Activated CD8-positive, alpha-beta memory T cell treated with anti-CD3 and anti-CD28 coated beads for 4 hours (primary cell): ENCODE results near the gene ZG16B.

Source experiments
- DNase-seq, 2 donors: peaks; one replicate each; pipeline ENCODE4 v3.0.0-alpha.2; 2020; ENCODE audit warnings: low read depth in 2 of 2

Gene ZG16B

DNA sequence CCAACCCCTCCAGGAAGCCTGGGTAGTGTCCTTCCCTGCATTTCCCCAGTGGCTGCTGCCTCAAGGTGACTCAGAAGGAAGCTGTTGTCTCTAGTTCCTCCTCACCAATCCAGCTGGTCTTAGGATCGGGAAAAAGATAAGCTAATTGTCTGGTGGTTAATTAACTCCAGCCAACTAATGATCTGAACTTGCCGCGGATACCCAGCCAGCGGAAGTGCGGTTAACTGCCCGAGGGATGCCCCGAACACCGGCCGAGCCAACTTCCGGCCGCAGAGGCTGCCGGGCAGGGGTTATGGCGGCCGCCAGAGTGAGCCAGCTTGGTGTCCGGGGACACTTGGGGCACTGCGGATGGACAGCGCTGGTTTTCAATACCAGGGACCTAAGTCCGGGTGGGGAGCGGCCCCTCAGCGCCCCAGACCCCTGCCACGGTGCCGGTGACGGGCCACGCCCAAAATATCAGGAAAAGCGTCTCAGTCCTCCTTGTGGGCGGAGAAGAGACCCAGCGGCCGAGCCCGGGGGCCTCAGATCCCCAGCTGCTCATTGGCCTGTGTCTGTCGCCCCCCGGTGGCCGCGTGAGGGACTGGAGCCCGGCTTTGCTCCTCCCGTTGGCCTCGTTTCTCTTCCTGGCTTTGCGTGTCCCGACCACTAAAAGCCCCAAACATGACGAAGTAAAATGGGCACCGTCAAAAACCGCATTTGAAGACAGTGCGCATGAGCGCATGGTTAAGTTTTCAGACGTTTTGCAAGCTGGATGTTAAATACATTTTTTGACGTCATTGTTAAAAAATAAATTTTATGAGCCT lies 38.1 kb downstream of the ZG16B start:
- DNase-seq: peak; percentile 86 to 90

- DNase-seq: no peak
Measured at GRCh38 chr16:2871926-2872325, 41.8 kb downstream of the ZG16B start.

- DNase-seq: no peak
Measured at GRCh38 chr16:2874032-2874911, 44.2 kb downstream of the ZG16B start.

DNA sequence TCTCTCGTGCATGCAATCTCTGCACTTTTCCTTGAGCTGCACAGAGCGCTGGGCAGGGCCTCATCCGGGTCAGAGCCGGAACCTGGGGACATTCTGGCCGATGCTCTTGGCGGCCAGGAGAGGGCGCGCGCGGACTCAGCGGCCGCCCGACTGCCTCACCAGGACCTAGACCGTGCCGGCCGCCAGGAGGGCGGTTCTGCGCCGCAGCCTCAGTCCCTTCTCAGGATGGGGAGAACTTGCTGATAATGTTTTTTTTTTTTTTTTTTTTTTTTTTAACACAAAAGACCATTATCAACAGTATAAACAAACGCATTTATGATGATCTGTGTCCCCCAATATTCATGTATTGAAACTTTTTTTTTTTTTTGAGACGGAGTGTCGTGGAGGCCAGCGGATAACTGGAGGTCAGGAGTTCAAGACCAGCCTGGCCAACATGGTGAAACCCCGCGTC lies 44.8 kb downstream of the ZG16B start:
- peak in 1 of 2 donors; percentile 28 for DNase-seq

DNA sequence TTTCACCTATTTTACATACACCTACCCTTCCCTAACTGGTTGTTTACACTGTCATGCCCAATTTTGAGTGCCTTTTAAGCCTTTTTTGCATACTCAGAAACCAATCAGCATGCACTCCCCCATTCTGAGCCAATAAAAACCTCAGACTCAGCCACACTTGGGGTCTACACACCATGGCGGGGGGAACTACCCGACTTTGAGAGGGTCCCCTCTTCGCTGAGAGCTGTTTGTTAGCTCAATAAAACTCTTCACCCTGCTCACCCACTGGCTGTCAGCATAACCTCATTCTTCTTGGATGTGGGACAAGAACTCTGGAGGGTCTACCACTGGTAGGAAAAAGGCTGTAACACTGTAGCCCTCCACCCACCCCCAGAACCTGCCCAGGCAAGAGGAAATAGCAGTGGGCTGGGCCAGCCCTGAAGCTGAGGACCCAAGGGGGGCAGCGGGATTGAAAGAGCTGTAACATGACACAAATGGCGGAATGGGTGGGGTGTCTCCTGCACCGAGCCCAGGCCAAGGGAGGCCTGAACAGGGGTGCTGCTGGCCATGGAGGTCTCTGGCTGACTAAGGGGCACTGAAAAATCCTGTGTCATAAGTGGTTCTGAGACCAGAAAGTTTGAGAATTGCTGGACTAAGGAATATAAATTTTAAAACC lies 49.9 kb downstream of the ZG16B start:
- no peak for DNase-seq
